Neural cell (in vitro differentiated cells): Measurements from ENCODE around the gene SHB.

Experiments
- CTCF ChIP-seq: fragments of 450-650 bp; IDR thresholded peaks from 2 replicates; pipeline ENCODE4 v1.5.1; 2014; ENCODE audit warnings: antibody characterized with exemption, mild to moderate bottlenecking, moderate library complexity; ENCODE audit not compliant: poor library complexity, severe bottlenecking
- EP300 ChIP-seq: fragments of 450-650 bp; conservative IDR thresholded peaks from 2 replicates; pipeline ENCODE4 v1.6.1; 2014; ENCODE audit warnings: antibody characterized with exemption, mild to moderate bottlenecking, moderate library complexity; ENCODE audit not compliant: poor library complexity, severe bottlenecking
- EZH2 ChIP-seq: fragments of 200-600, 300-800 bp; shearing (Covaris generic), sonication (generic); IDR thresholded peaks from 2 replicates; pipeline ENCODE4 v1.6.1; 2014; ENCODE audit warnings: antibody characterized with exemption, low read length, borderline replicate concordance, mild to moderate bottlenecking; ENCODE audit not compliant: insufficient read depth, poor library complexity, severe bottlenecking

- TF ChIP-seq CTCF (no peak), EZH2 (no peak), EP300 (no peak)
These were observed 103.9 kb downstream of the SHB start for GRCh38 chr9:37965116-37965515.
